Measurements from ENCODE around the gene TNNI3. TPM values are rescaled to one million over a fixed set of nuclear protein-coding genes. Genes with fewer than 3 reads are reported as not detected.
"Not testable (repeated sequence)": the region's sequence is repeated elsewhere in the genome, so short reads cannot be mapped to it uniquely, and the experiment has no call there.

Gene TNNI3
- total and polyA plus RNA-seq, 9 donors, result 0.62 to 14.4 (median 2.4) TPM; not detected in 2

DNA sequence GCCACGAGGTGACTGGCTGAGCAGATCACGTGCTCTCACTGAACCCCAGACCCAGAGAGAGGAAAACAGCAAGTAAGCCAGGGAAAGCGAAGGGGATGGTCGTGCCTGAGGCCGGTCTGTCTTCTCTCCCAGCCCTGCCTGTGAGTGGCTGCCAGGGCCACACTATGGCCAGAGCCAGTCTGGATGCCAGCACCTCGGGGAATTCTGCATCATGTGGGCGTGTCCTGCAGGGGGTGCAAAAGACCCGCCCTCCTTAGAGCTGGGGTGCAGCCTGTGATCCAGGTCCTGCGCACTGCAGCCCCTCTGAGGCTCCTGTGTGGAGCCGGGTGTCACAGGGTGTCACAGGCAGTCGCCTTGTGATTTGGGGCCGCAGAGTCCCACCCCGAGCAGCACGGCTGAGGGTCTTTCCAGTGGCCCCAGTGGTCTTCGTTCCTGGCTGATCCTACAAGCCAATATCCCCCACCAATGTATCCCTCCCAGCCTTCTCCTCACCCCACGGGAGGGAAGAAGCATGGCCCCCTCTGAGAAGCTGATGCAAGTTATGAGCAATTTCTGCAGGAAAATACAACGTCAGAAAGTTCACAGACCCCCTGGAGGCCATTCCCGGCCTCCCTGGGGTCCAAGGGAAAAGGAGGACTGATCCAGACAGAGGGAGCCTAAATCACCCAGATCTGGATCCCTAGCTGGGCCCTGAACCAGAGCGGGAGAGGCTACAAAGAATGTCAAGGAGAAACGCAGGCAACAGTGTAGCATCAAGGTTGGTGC lies 47.8 kb downstream of the TNNI3 start:
- peaks cover 12% of the 10 kb centered on the region for H3K4me1 ChIP-seq (ENCODE audit: insufficient read depth)
- no peak for TF ChIP-seq EP300 (IDR thresholded peaks at IDR 0.05)
- TF ChIP-seq POLR2A (IDR thresholded peaks at IDR 0.05), result no peak
- TF ChIP-seq, protein P1, sequence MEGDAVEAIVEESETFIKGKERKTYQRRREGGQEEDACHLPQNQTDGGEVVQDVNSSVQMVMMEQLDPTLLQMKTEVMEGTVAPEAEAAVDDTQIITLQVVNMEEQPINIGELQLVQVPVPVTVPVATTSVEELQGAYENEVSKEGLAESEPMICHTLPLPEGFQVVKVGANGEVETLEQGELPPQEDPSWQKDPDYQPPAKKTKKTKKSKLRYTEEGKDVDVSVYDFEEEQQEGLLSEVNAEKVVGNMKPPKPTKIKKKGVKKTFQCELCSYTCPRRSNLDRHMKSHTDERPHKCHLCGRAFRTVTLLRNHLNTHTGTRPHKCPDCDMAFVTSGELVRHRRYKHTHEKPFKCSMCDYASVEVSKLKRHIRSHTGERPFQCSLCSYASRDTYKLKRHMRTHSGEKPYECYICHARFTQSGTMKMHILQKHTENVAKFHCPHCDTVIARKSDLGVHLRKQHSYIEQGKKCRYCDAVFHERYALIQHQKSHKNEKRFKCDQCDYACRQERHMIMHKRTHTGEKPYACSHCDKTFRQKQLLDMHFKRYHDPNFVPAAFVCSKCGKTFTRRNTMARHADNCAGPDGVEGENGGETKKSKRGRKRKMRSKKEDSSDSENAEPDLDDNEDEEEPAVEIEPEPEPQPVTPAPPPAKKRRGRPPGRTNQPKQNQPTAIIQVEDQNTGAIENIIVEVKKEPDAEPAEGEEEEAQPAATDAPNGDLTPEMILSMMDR (IDR thresholded peaks at IDR 0.05), result no peak
- intact Hi-C loops (cut with DNase I), result loop anchor here in 2 of 4 donors (10.0 kb wide), 2 partner anchors 525 to 565 kb away; partner anchors contain the start of gene EPN1 (in 1 of the 2)
- WGBS, 3 donors, result 81 to 82% (median 81%) methylated on average over 20 of the region's 20 CpGs
- H3K36me3 ChIP-seq, result no peaks in the 10 kb centered on the region
- H3K27me3 ChIP-seq, result no peaks in the 10 kb centered on the region
- H3K9me3 ChIP-seq, result no peaks in the 10 kb centered on the region
- no peak overlapping the region for H3K4me3 ChIP-seq
- DNase-seq, result no peak
- no peak overlapping the region for H3K27ac ChIP-seq

DNA sequence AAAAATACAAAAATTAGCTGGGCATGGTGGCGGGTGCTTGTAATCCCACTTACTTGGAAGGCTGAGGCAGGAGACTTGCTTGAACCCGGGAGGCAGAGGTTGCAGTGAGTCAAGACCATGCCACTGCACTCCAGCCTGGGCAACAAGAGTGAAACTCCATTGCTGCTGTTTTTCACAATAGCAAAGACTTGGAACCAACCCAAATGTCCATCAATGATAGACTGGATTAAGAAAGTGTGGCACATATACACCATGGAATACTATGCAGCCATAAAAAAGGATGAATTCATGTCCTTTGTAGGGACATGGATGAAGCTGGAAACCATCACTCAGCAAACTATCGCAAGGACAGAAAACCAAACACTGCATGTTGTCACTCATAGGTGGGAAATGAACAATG lies 50.3 kb downstream of the TNNI3 start:
- H3K4me1 ChIP-seq (ENCODE audit: insufficient read depth); DNase-seq; intact Hi-C loops (cut with DNase I); H3K36me3 ChIP-seq; H3K27me3 ChIP-seq; H3K9me3 ChIP-seq; H3K27ac ChIP-seq; H3K4me3 ChIP-seq: not testable (repeated sequence)
- WGBS, 3 donors, result 98 to 99% (median 98%) methylated on average over 3 of the region's 3 CpGs

DNA sequence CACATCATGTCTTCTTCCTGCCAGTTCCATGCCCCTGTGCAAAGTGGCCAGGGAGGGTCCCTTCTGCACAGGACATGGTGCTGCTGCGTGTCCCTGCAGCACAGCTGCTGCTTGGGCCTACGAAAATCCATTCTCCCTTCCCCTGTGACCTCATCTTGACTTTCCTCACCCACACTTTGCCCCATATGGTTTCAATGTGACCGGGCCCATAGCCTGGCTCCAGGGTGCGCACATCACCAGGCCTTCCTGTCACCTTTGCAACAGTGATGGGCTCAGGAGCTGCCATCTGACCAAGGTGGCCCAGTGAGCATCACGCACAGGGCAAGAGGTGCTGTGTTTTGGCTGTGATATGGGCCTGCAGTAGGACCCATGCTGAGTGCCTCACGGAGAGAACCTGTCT lies 50.9 kb downstream of the TNNI3 start:
- Histone ChIP-seq H3K27ac (no peak overlapping the region), H3K4me1 (ENCODE audit: insufficient read depth) (no peaks in the 10 kb centered on the region), H3K9me3 (no peaks in the 10 kb centered on the region), H3K4me3 (no peak overlapping the region), H3K36me3 (no peaks in the 10 kb centered on the region), H3K27me3 (no peaks in the 10 kb centered on the region)
- intact Hi-C loops (cut with DNase I), result no loop called here
- WGBS, 3 donors, result 91 to 95% (median 93%) methylated on average over 6 of the region's 6 CpGs
- TF ChIP-seq, protein P1 (IDR thresholded peaks at IDR 0.05), result no peak
- TF ChIP-seq EP300 (IDR thresholded peaks at IDR 0.05), result no peak
- no peak for TF ChIP-seq POLR2A (IDR thresholded peaks at IDR 0.05)
- DNase-seq, result no peak

DNA sequence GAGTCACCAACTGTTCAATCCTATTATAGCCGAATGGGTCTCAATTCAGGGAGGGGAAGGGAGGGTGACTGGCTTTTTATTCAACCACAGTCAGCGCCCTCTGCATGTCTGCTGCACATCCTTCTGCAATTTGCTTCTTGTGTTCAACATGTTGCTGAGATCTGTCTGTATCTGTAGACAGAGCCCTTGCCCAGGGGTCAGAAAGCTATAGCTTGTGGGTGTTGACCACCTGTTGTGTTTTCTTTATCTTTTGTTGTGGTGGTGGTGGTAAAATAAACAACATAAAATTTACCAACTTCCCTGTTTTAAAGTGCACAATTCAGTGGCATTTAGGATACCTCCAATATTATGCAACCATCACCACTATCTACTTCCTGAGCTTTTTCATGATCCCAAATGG lies 52.3 kb downstream of the TNNI3 start:
- no peak for TF ChIP-seq POLR2A (IDR thresholded peaks at IDR 0.05)
- TF ChIP-seq EP300 (IDR thresholded peaks at IDR 0.05), result no peak
- TF ChIP-seq, protein P1 (IDR thresholded peaks at IDR 0.05), result no peak
- no peak overlapping the region for H3K4me3 ChIP-seq
- no peaks in the 10 kb centered on the region for H3K36me3 ChIP-seq
- no peaks in the 10 kb centered on the region for H3K4me1 ChIP-seq (ENCODE audit: insufficient read depth)
- no peak for DNase-seq
- 77 to 89% (median 80%) methylated on average over 2 of the region's 2 CpGs for WGBS, 3 donors
- no peaks in the 10 kb centered on the region for H3K9me3 ChIP-seq
- intact Hi-C loops (cut with DNase I), result no loop called here
- no peaks in the 10 kb centered on the region for H3K27me3 ChIP-seq
- no peak overlapping the region for H3K27ac ChIP-seq

DNA sequence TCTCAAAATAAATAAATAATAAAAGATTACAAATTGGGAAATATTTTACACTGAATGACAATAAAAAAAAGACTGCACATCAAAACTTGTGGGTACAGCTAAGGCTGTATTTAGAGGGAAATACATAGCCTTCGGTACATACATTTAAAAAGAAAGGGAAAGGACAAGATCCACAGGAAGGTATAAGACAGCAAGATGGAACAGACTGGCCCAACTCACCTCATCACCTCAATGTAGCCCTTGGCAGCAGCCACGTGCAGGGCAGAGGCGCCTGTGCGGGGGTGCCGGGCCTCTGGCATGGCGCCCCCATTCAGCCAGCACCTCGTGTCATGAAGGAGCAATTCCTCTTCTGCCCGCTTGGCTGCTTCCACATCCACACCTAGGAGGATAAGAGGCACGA lies 54.3 kb downstream of the TNNI3 start:
- no peaks in the 10 kb centered on the region for H3K9me3 ChIP-seq
- H3K4me1 ChIP-seq (ENCODE audit: insufficient read depth), result no peaks in the 10 kb centered on the region
- 93 to 97% (median 97%) methylated on average over 9 of the region's 9 CpGs for WGBS, 3 donors
- DNase-seq, result no peak
- intact Hi-C loops (cut with DNase I), result no loop called here
- H3K27ac ChIP-seq, result no peak overlapping the region
- H3K36me3 ChIP-seq, result no peaks in the 10 kb centered on the region
- TF ChIP-seq POLR2A (IDR thresholded peaks at IDR 0.05), result no peak
- TF ChIP-seq, protein P1 (IDR thresholded peaks at IDR 0.05), result no peak
- no peak for TF ChIP-seq EP300 (IDR thresholded peaks at IDR 0.05)
- no peak overlapping the region for H3K4me3 ChIP-seq
- no peaks in the 10 kb centered on the region for H3K27me3 ChIP-seq

All from ovary (tissue), 9 donors.